ENCODE results near the gene SNRK. TPM values are rescaled to one million over a fixed set of nuclear protein-coding genes. Genes with fewer than 3 reads are reported as not detected.

Gene SNRK
- total RNA-seq, 6 donors from 2014 or later = 25.1 to 68.5 (median 45.3) TPM

DNA sequence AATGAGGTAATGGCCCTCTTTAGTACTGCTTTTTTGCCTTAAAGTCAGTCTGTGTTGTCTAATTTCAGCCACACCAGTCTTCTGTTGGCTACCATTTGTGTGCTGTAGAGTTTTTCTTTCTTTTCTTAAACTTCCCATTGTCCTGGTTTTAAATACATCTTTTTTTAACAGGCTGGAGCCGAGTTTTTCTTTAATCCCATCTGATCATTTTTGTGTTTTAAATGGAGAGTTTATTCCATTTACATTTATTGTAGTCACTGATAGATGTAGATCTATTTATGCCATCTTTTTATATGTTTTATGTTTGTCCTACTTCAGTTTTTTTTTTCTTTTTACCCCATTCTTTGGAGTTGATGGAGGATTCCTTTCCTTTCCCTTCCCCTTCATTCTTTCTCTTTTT lies 49.5 kb downstream of the SNRK start:
- H3K36me3 ChIP-seq = peaks cover 7 to 86% (median 46%) of the 10 kb centered on the region in 4 donors
- no peak overlapping the region for H3K27ac ChIP-seq
- TF ChIP-seq POLR2A (IDR thresholded peaks at IDR 0.05) (no peak), POLR2AphosphoS5 (IDR thresholded peaks at IDR 0.05) (no peak), EP300 (IDR thresholded peaks at IDR 0.05) (no peak)
- TF ChIP-seq, protein P1, sequence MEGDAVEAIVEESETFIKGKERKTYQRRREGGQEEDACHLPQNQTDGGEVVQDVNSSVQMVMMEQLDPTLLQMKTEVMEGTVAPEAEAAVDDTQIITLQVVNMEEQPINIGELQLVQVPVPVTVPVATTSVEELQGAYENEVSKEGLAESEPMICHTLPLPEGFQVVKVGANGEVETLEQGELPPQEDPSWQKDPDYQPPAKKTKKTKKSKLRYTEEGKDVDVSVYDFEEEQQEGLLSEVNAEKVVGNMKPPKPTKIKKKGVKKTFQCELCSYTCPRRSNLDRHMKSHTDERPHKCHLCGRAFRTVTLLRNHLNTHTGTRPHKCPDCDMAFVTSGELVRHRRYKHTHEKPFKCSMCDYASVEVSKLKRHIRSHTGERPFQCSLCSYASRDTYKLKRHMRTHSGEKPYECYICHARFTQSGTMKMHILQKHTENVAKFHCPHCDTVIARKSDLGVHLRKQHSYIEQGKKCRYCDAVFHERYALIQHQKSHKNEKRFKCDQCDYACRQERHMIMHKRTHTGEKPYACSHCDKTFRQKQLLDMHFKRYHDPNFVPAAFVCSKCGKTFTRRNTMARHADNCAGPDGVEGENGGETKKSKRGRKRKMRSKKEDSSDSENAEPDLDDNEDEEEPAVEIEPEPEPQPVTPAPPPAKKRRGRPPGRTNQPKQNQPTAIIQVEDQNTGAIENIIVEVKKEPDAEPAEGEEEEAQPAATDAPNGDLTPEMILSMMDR (IDR thresholded peaks at IDR 0.05) = no peak
- ATAC-seq (ENCODE audit: low FRiP score in 2 of 2) (no peak), DNase-seq (no peak)
- no peak overlapping the region for H3K4me3 ChIP-seq
- peaks cover 0 to 5% (median 0%) of the 10 kb centered on the region in 4 donors for H3K4me1 ChIP-seq
- peaks cover 23 to 32% (median 27%) of the 10 kb centered on the region in 4 donors for H3K9me3 ChIP-seq
- H3K27me3 ChIP-seq = no peaks in the 10 kb centered on the region
- 91 to 96% methylated on average over 1 of the region's 1 CpG for WGBS, 2 donors

GRCh38 chr3:43338295-43338694 lies 52.0 kb downstream of the SNRK start:
- TF ChIP-seq, protein P1 (IDR thresholded peaks at IDR 0.05) = no peak
- TF ChIP-seq EP300 (IDR thresholded peaks at IDR 0.05) (no peak), POLR2A (IDR thresholded peaks at IDR 0.05) (no peak), POLR2AphosphoS5 (IDR thresholded peaks at IDR 0.05) (no peak)
- DNase-seq (no peak), ATAC-seq (ENCODE audit: low FRiP score in 2 of 2) (no peak)
- 94 to 97% methylated on average over 2 of the region's 2 CpGs for WGBS, 2 donors
- Histone ChIP-seq H3K36me3 (peaks cover 17 to 99% (median 63%) of the 10 kb centered on the region in 4 donors), H3K27me3 (no peaks in the 10 kb centered on the region), H3K4me1 (peaks cover 0 to 2% (median 0%) of the 10 kb centered on the region in 4 donors), H3K27ac (no peak overlapping the region), H3K9me3 (peaks cover 23 to 32% (median 27%) of the 10 kb centered on the region in 4 donors), H3K4me3 (no peak overlapping the region)

- H3K4me1 ChIP-seq = peaks cover 0 to 6% (median 2%) of the 10 kb centered on the region in 4 donors
- H3K27ac ChIP-seq = no peak overlapping the region
- DNase-seq = no peak
- TF ChIP-seq POLR2A (IDR thresholded peaks at IDR 0.05) (no peak), POLR2AphosphoS5 (IDR thresholded peaks at IDR 0.05) (no peak)
- H3K4me3 ChIP-seq = no peak overlapping the region
- no peak for ATAC-seq (ENCODE audit: low FRiP score in 2 of 2)
- H3K36me3 ChIP-seq = peaks cover 21 to 99% (median 61%) of the 10 kb centered on the region in 4 donors
- H3K9me3 ChIP-seq = peaks cover 23 to 32% (median 27%) of the 10 kb centered on the region in 4 donors
- WGBS, 2 donors = 94 to 98% methylated on average over 7 of the region's 7 CpGs
- H3K27me3 ChIP-seq = no peaks in the 10 kb centered on the region
Measured at GRCh38 chr3:43340403-43340802, 54.1 kb downstream of the SNRK start.

- ATAC-seq (ENCODE audit: low FRiP score in 2 of 2) = no peak
- H3K27ac ChIP-seq = no peak overlapping the region
- WGBS, 2 donors = 85 to 87% methylated on average over 2 of the region's 2 CpGs
Measured at GRCh38 chr3:43341788-43342187, 55.4 kb downstream of the SNRK start.

DNA sequence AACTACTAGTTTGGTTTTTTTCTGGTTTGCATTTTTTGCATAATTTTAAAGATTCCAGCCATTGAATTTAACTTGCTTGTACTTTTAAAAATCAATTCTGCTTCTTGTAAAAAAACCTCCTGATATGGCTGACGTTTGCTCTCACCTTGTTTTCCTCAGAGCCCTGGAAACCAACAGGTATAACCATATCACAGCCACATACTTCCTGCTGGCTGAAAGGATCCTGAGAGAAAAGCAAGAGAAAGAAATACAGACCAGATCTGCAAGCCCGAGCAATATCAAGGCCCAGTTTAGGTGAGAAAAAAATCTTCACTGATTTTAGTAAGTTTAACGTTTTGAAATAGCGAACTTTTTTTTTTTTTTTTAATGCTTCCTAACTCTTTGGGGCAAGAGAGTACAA lies 56.8 kb downstream of the SNRK start:
- DNase-seq (no peak), ATAC-seq (ENCODE audit: low FRiP score in 2 of 2) (no peak)
- Histone ChIP-seq H3K9me3 (peaks cover 8 to 12% (median 9%) of the 10 kb centered on the region in 4 donors), H3K27me3 (no peaks in the 10 kb centered on the region), H3K4me1 (peaks cover 0 to 6% (median 3%) of the 10 kb centered on the region in 4 donors), H3K36me3 (peaks cover 28 to 99% (median 65%) of the 10 kb centered on the region in 4 donors), H3K27ac (peak overlapping the region in 1 of 4 donors; percentile 40), H3K4me3 (no peak overlapping the region)
- 71 to 74% methylated on average over 4 of the region's 4 CpGs for WGBS, 2 donors
- TF ChIP-seq POLR2AphosphoS5 (IDR thresholded peaks at IDR 0.05) = no peak
- TF ChIP-seq, protein P1 (IDR thresholded peaks at IDR 0.05) = no peak
- TF ChIP-seq EP300 (IDR thresholded peaks at IDR 0.05) = no peak
- no peak for TF ChIP-seq POLR2A (IDR thresholded peaks at IDR 0.05)

More at GRCh38 chr3:43341788-43342187, 55.4 kb downstream of the SNRK start:
- Histone ChIP-seq H3K27me3 (no peaks in the 10 kb centered on the region), H3K9me3 (peaks cover 21 to 23% (median 23%) of the 10 kb centered on the region in 4 donors), H3K4me1 (peaks cover 0 to 6% (median 3%) of the 10 kb centered on the region in 4 donors), H3K4me3 (no peak overlapping the region), H3K36me3 (peaks cover 21 to 99% (median 64%) of the 10 kb centered on the region in 4 donors)
- no peak for DNase-seq
- TF ChIP-seq EP300 (IDR thresholded peaks at IDR 0.05) (no peak), POLR2AphosphoS5 (IDR thresholded peaks at IDR 0.05) (no peak), POLR2A (IDR thresholded peaks at IDR 0.05) (no peak)
- TF ChIP-seq, protein P1 (IDR thresholded peaks at IDR 0.05) = no peak
